Endothelial cell of umbilical vein (primary cell): ENCODE measurements around the gene PLEKHG5. TPM values are rescaled to one million over a fixed set of nuclear protein-coding genes. Genes with fewer than 3 reads are reported as not detected.

Experiments
- BruUV-seq: library from RNA; stranded (reverse); fragments of 400-500 nt; replicated peaks from 2 replicates; lab custom pipeline; 2021; lab: Mats Ljungman, UMichigan
- CTCF ChIA-PET: fragments of 300-600, 350-600 bp; sonication (Branson Sonifier 250); formaldehyde crosslinking; loops from one replicate; lab custom pipeline; 2021; ENCODE audit warnings: antibody characterized with exemption, inconsistent platforms; lab: Charles Lee
- POLR2A ChIA-PET: fragments of 300-600, 350-600 bp; sonication (Branson Sonifier 250); formaldehyde crosslinking; loops from one replicate; lab custom pipeline; 2021; ENCODE audit warnings: antibody characterized with exemption, inconsistent platforms; lab: Charles Lee
- DNase-seq: peaks from one replicate; pipeline ENCODE4 v3.0.0-alpha.2; 2011; ENCODE audit warnings: low read depth, low spot score
- FAIRE-seq: peaks from 2 replicates; lab custom pipeline; 2011; peaks lifted over from hg19 to GRCh38; lab: Jason Lieb, UNC
- H2AFZ ChIP-seq: 2 replicates; pipeline ENCODE4 v1.6.0; 2012; ENCODE audit warnings: low read depth, low read length, control low read depth, inconsistent platforms
- H3K27ac ChIP-seq: 2 replicates; pipeline ENCODE4 v1.5.1; 2011; ENCODE audit warnings: low read depth, mild to moderate bottlenecking, control low read depth, low read length, moderate library complexity; ENCODE audit not compliant: insufficient read depth
- H3K27me3 ChIP-seq, 2 experiments: 2 replicates each; pipeline versions ENCODE4 v1.6.0 to v1.6.1; 2011; ENCODE audit warnings: low read length in 2 of 2, mixed read lengths in 1 of 2; ENCODE audit not compliant: control insufficient read depth in 2 of 2, insufficient read depth in 2 of 2
- H3K36me3 ChIP-seq, 2 experiments: 2 replicates in 1 of 2; 3 replicates in 1 of 2; pipeline ENCODE4 v1.5.1; 2011; ENCODE audit warnings: low read length in 2 of 2, mild to moderate bottlenecking in 1 of 2, moderate library complexity in 1 of 2; ENCODE audit not compliant: control insufficient read depth in 2 of 2, insufficient read depth in 2 of 2; ENCODE audit errors: extremely low read depth in 1 of 2
- H3K4me1 ChIP-seq: 3 replicates; pipeline ENCODE4 v1.5.1; 2011; ENCODE audit warnings: mild to moderate bottlenecking, low read length; ENCODE audit not compliant: control insufficient read depth, insufficient read depth; ENCODE audit errors: extremely low read depth
- H3K4me2 ChIP-seq: 2 replicates; pipeline ENCODE4 v1.6.1; 2011; ENCODE audit warnings: low read length, control low read depth, mixed read lengths; ENCODE audit not compliant: insufficient read depth
- H3K4me3 ChIP-seq, 3 experiments: fragments of 200-600 bp in 1 of 3; sonication (generic), shearing (Covaris generic) in 1 of 3; replicated peaks in 1 of 3; 2 replicates each; pipeline ENCODE4 v1.5.1; 2011 to 2016; ENCODE audit warnings: control low read depth in 3 of 3, low read length in 3 of 3, mild to moderate bottlenecking in 2 of 3, inconsistent platforms in 1 of 3, low read depth in 1 of 3, moderate library complexity in 1 of 3; ENCODE audit not compliant: insufficient read depth in 1 of 3
- H3K79me2 ChIP-seq: 2 replicates; pipeline ENCODE4 v1.6.0; 2012; ENCODE audit warnings: low read length, inconsistent platforms; ENCODE audit not compliant: control insufficient read depth, insufficient read depth
- H3K9ac ChIP-seq: replicated peaks from 2 replicates; pipeline ENCODE3; 2011; ENCODE audit warnings: low read length, control low read depth; ENCODE audit not compliant: insufficient read depth; ENCODE audit errors: extremely low read depth
- H3K9me1 ChIP-seq: replicated peaks from 3 replicates; pipeline ENCODE4 v1.6.0; 2011; ENCODE audit warnings: mild to moderate bottlenecking, low read length; ENCODE audit not compliant: control insufficient read depth, insufficient read depth; ENCODE audit errors: extremely low read depth
- H3K9me3 ChIP-seq: replicated peaks from 2 replicates; pipeline ENCODE4 v1.5.1; 2012; ENCODE audit warnings: low read length, inconsistent platforms; ENCODE audit not compliant: control insufficient read depth, insufficient read depth
- H4K20me1 ChIP-seq: replicated peaks from 2 replicates; pipeline ENCODE3; 2011; ENCODE audit warnings: mild to moderate bottlenecking, low read length; ENCODE audit not compliant: control insufficient read depth, insufficient read depth; ENCODE audit errors: extremely low read depth
- EZH2 ChIP-seq: IDR thresholded peaks from 2 replicates; pipeline ENCODE4 v1.6.1; 2012; ENCODE audit warnings: borderline replicate concordance, low read depth, mild to moderate bottlenecking, moderate library complexity, low read length, inconsistent platforms; ENCODE audit not compliant: severe bottlenecking
- FOS ChIP-seq: IDR thresholded peaks from 2 replicates; pipeline ENCODE4 v1.6.1; 2011; ENCODE audit warnings: mild to moderate bottlenecking, low read length, moderate library complexity, borderline replicate concordance; ENCODE audit not compliant: insufficient read depth
- GATA2 ChIP-seq: IDR thresholded peaks from 2 replicates; pipeline ENCODE4 v1.7.0; 2011; ENCODE audit warnings: low read depth, mild to moderate bottlenecking, moderate library complexity, mixed read lengths, low read length; ENCODE audit not compliant: insufficient read length, insufficient read depth
- JUN ChIP-seq: IDR thresholded peaks from 2 replicates; pipeline ENCODE4 v1.6.1; 2011; ENCODE audit warnings: borderline replicate concordance, low read depth; ENCODE audit not compliant: insufficient read length, insufficient read depth
- MAX ChIP-seq: IDR thresholded peaks from 2 replicates; pipeline ENCODE4 v1.6.1; 2011; ENCODE audit not compliant: insufficient read depth, insufficient read length
- MYC ChIP-seq: IDR thresholded peaks from one replicate; pipeline ENCODE4 v1.6.1; 2011; ENCODE audit warnings: mild to moderate bottlenecking, low read depth, low read length
- POLR2A ChIP-seq: IDR thresholded peaks from 2 replicates; pipeline ENCODE4 v1.6.1; 2012; ENCODE audit warnings: low read depth, mild to moderate bottlenecking, control low read depth, low read length
- POLR2AphosphoS5 ChIP-seq: IDR thresholded peaks from 2 replicates; pipeline ENCODE4 v1.6.1; 2012; ENCODE audit warnings: low read depth, mild to moderate bottlenecking, control low read depth, low read length, moderate library complexity; ENCODE audit not compliant: insufficient read depth
- dilution Hi-C: fragments of 300-500 bp; cut with MboI; formaldehyde crosslinking; loops from one replicate; pipeline ENCODE4 v1.15.0; 2019; ENCODE audit warnings: low sequenced_read_pairs; ENCODE audit not compliant: extremely low pct_ligation_motif_present
- intact Hi-C: fragments of 100-400 bp; cut with micrococcal nuclease; formaldehyde crosslinking; loops from one replicate; pipeline ENCODE4 v1.10.0; 2022
- polyA plus RNA-seq, 4 experiments: library from polyadenylated mRNA; depleted of rRNA in 3 of 4; stranded (reverse) in 3 of 4; unstranded in 1 of 4; fragments of >200 nt; gene quantifications; 2 replicates each; pipeline versions ENCODE4 v1.2.1 to v1.2.3, GENCODE V29; 2011 to 2012; ENCODE audit warnings: missing spikeins in 1 of 4
- total RNA-seq: library from RNA; stranded (reverse); gene quantifications from 2 replicates; pipeline ENCODE4 v1.2.3, GENCODE V29; 2021
- TF ChIP-seq, protein P1 (sequence below), 2 donors: IDR thresholded peaks; 1 replicate in 1 of 2; 2 replicates in 1 of 2; pipeline ENCODE4 v1.5.1; 2011; ENCODE audit warnings: low read length in 2 of 2, mild to moderate bottlenecking in 2 of 2, moderate library complexity in 2 of 2, control low read depth in 1 of 2, inconsistent platforms in 1 of 2, low read depth in 1 of 2; ENCODE audit not compliant: insufficient read depth in 1 of 2; ENCODE audit errors: extremely low read depth in 1 of 2

The PLEKHG5 gene
- total and polyA plus RNA-seq, 2 donors (not counting 3 experiments of a cell fraction or from before 2014, with no cell fraction given) = 30.6 to 56.9 TPM

- TF ChIP-seq JUN (no peak), POLR2A (no peak), MYC (no peak), FOS (no peak), EZH2 (no peak), GATA2 (no peak), POLR2AphosphoS5 (no peak), MAX (no peak)
- TF ChIP-seq, protein P1, sequence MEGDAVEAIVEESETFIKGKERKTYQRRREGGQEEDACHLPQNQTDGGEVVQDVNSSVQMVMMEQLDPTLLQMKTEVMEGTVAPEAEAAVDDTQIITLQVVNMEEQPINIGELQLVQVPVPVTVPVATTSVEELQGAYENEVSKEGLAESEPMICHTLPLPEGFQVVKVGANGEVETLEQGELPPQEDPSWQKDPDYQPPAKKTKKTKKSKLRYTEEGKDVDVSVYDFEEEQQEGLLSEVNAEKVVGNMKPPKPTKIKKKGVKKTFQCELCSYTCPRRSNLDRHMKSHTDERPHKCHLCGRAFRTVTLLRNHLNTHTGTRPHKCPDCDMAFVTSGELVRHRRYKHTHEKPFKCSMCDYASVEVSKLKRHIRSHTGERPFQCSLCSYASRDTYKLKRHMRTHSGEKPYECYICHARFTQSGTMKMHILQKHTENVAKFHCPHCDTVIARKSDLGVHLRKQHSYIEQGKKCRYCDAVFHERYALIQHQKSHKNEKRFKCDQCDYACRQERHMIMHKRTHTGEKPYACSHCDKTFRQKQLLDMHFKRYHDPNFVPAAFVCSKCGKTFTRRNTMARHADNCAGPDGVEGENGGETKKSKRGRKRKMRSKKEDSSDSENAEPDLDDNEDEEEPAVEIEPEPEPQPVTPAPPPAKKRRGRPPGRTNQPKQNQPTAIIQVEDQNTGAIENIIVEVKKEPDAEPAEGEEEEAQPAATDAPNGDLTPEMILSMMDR (IDR thresholded peaks at IDR 0.05; ENCODE audit: extremely low read depth in 1 of 2, insufficient read depth in 1 of 2, low read depth in 1 of 2, low read length in 2 of 2) = no peak
- BruUV-seq = no TSS peak
- no peak overlapping the region for H3K4me2 ChIP-seq
- dilution Hi-C loops (no loop called here), intact Hi-C loops (no loop called here)
- H3K4me1 ChIP-seq = no peaks in the 10 kb centered on the region
- DNase-seq (no peak), FAIRE-seq (no peak)
- ChIA-PET CTCF (interaction anchor here (0.8 to 2.6 kb wide), 6 partner anchors 10 to 45 kb away, joined by 3 to 16 read pairs (median 5); no protein-coding TSS in a partner anchor), POLR2A (no interaction called here)
- no peak overlapping the region for H3K9ac ChIP-seq
- no peak overlapping the region for H2AFZ ChIP-seq
- H3K4me3 ChIP-seq = no peak overlapping the region
- H4K20me1 ChIP-seq = no peaks in the 10 kb centered on the region
- H3K9me3 ChIP-seq = no peaks in the 10 kb centered on the region
- H3K79me2 ChIP-seq = no peaks in the 10 kb centered on the region
- peaks cover 9 to 14% of the 10 kb centered on the region in 2 experiments for H3K36me3 ChIP-seq
- H3K27me3 ChIP-seq = peaks cover 12 to 14% of the 10 kb centered on the region in 2 experiments
- no peaks in the 10 kb centered on the region for H3K9me1 ChIP-seq
- no peak overlapping the region for H3K27ac ChIP-seq
These were observed 31.6 kb downstream of the PLEKHG5 start for GRCh38 chr1:6459850-6460265.
